Epithelial cell of proximal tubule (primary cell): ENCODE measurements around the gene PPP2R2D. TPM values are rescaled to one million over a fixed set of nuclear protein-coding genes. Genes with fewer than 3 reads are reported as not detected.

Experiments
- DNase-seq: peaks from one replicate; pipeline ENCODE4 v3.0.0-alpha.2; 2011; ENCODE audit warnings: low read depth
- H3K4me3 ChIP-seq: 2 replicates; pipeline ENCODE4 v1.5.1; 2011; ENCODE audit warnings: low read depth, mild to moderate bottlenecking, low read length
- total RNA-seq: library from RNA; depleted of rRNA; stranded (reverse); fragments of >200 nt; gene quantifications from 2 replicates; pipeline ENCODE4 v1.2.3, GENCODE V29; 2015
- TF ChIP-seq, protein P1 (sequence below): conservative IDR thresholded peaks from 2 replicates; pipeline ENCODE4 v1.5.1; 2012; ENCODE audit warnings: low read depth, mild to moderate bottlenecking, low read length

Gene PPP2R2D
- 28.6 and 33.2 TPM in 2 replicates for total RNA-seq

DNA sequence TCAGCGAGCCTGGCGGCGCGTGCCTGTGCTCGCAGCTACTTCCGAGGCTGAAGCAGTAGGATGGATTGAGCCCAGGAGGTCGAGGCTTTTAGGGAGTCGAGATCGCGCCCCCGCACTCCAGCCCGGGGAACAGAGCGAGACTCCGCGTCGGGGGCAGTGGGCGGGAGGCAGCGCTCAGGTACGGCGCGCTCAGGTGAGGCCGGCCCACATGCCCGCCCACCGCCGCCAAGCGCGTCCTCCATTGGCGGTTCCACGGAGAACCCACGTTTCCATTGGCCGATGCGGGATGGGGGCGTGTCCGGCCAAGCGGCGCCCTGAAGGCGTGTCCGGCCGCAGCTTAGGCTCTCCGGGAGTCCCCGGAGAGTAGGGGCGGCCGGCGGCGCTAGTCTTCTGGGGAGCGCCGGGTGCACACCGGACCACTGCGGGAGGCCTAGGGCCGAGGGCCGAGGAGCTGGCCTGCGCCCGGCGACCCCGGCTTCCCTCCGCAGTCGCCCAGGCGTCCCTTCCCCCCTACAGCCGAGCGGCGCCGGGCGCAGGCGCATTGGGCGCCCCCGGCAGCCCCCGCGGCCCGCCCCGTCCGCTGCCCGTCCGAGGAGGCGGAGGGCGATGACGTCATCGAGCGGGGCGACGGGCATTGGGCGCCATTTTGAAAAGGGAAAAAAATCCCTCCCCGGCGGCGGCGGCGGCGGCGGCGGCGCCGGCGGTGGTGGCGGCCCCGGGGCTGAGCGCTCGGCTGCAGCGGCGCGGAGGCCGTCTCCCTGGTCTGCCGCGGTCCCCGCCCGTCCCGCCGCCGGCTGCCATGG is at the start of gene PPP2R2D:
PPP2R2D (plus strand) TSS at position 659 of the 803 bp plus-strand sequence; CDS start at position 800, 141 bp downstream.
- TF ChIP-seq, protein P1, sequence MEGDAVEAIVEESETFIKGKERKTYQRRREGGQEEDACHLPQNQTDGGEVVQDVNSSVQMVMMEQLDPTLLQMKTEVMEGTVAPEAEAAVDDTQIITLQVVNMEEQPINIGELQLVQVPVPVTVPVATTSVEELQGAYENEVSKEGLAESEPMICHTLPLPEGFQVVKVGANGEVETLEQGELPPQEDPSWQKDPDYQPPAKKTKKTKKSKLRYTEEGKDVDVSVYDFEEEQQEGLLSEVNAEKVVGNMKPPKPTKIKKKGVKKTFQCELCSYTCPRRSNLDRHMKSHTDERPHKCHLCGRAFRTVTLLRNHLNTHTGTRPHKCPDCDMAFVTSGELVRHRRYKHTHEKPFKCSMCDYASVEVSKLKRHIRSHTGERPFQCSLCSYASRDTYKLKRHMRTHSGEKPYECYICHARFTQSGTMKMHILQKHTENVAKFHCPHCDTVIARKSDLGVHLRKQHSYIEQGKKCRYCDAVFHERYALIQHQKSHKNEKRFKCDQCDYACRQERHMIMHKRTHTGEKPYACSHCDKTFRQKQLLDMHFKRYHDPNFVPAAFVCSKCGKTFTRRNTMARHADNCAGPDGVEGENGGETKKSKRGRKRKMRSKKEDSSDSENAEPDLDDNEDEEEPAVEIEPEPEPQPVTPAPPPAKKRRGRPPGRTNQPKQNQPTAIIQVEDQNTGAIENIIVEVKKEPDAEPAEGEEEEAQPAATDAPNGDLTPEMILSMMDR, result no peak
- DNase-seq, result no peak
- H3K4me3 ChIP-seq, result peak within 1 kb of the TSS; percentile 90

DNA sequence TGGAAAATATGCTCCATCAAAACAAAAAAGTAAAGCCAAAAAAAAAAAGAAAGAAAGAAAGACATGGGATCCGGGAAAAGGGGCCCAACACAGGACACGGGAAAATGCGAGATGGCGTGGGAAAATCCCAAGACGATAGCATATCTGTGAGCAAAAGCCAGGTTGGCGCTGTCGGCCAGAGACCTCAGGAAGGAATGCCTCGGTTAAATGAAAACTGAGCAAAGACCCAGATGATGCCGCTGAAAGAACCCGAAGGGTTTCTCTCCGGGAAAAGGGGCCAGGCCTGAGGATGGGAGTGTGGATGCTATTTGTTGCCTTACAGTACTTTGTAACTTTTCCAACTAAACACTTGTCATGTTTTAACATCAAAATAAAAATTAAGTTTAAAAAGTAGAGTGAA is 49.5 kb upstream of the PPP2R2D start:
- DNase-seq, result no peak
- TF ChIP-seq, protein P1, result no peak
- no peak overlapping the region for H3K4me3 ChIP-seq

DNA sequence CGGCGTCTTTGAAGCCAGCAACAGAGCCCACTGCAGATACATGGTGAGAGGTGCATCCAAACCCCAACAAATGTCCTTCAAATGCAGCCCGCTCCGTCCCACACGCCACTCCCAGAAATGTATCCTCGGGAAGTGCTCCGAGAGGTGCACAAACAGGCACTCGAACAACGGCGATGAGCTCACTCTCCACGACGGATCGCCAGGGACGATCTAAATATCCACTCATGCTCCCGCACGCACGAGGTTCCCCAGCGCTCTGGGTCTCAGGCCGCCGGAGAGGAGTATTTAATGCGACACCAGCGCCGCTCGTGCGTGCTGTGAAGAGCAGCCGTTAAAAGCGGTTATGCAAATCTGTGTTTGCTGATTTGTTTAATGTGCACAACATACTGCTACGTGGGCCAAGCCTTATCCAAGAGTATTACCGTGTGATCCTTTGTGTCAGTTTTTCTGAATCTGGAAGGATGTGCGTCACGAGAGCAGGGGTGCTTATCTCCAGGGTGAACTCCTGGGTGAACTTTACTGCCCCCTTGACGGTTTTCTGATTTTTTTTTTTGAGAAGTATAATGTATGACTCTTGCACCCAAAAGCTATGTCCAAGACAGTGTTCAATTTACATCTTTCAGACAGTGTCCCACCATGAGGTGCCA is 48.5 kb upstream of the PPP2R2D start:
- DNase-seq, result no peak
- TF ChIP-seq, protein P1, result no peak
- H3K4me3 ChIP-seq, result no peak overlapping the region

DNA sequence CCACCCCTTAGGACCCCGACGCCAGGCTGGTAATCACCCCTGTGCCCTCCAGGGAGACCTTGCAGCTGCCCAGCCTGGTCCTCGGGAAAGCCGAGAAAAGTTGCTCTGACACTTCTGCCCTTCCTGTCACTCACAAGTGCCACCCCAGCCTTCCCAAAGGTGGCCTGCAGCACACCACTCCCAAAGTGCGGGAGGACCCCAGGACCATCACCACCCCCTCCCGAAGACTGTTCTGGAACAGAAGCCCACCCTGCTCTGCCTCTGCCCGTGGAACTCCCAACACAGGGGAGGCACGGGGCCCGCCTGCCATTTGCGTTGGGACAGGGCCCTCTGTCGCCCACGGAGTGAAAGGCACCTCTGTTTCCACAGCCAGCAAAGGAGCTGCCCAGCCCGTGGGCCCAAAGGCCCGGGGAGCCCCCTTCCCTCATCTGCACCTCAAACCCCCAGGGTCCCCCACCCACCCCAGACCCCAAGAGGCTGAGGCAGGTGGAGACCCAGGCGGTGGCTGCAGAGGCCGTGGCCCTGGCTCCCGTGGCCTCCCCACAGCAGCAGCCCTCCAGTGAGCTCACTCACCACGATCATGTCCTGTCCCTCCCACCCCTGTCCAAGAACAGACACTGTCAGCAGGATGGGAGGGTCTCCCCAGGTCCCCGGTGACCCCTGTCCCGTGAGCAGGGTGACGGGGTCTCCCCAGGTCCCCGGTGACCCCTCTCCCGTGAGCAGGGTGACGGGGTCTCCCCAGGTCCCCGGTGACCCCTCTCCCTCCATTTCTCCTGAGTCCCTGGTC is 47.8 kb upstream of the PPP2R2D start:
- H3K4me3 ChIP-seq, result no peak overlapping the region
- TF ChIP-seq, protein P1, result no peak
- no peak for DNase-seq

DNA sequence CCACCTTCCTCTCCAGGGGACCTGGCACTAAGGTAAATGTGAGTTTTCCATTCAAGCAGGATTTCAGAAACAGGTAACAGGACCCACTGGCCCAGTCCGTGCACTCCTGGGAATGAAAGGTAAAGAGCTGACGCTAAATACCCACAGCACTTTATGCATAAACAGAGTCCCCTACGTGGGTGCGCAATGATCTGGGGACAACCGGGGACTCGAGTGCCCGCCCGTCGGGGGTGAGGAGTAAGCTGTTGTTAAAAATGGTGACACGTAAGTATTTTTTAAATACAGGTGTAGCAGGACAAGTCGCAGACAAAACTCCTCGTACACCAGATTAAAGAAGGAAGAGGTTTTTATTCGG is 47.2 kb upstream of the PPP2R2D start:
- H3K4me3 ChIP-seq, result no peak overlapping the region
- DNase-seq, result no peak
- TF ChIP-seq, protein P1, result no peak

DNA sequence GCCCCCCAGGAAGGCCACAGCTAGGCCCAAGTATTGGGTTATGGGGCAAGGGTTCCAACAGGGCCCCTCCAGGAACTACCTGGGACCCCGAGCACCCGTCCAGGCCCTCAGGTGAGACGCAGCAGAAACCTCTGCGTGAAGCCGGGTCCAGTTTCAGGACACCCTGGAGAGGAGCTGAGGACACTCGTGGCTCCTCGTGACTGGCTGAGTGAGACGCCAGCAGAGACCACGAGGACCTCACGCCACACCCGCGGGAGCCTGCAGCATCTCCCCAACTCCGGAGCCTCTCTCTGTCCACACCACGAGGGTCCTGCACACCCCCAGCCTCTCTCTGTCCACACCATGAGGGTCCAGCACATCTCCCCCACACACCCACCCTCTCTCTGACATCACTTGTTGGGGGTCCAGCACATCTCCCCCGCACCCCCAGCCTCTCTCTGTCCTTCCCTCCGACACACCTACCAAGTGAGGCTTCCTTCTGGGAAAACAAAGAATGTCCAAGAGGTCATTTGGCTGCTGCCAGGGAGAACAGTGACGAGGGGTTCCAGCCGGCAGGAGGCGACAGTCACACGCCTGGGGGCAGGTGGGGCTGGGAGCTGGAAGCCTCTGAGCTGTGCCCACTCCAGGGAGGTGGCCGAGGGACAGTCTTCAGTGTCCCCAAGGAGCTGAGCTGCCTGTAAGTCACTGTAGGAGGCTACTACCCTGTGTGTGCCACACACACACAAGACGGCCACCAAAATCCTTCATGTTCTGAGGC is 46.1 kb upstream of the PPP2R2D start:
- no peak overlapping the region for H3K4me3 ChIP-seq
- TF ChIP-seq, protein P1, result no peak
- no peak for DNase-seq
